Hepatocyte (in vitro differentiated cells): Measurements from ENCODE around the gene PRKCA. TPM values are rescaled to one million over a fixed set of nuclear protein-coding genes. Genes with fewer than 3 reads are reported as not detected.

Source experiments
- DNase-seq: peaks from one replicate; pipeline ENCODE4 v3.0.0-alpha.2; 2016; ENCODE audit warnings: low spot score
- H2AFZ ChIP-seq: fragments of 200-600 bp; sonication (generic); 2 replicates; pipeline ENCODE4 v1.6.0; 2016; ENCODE audit warnings: antibody characterized with exemption, mild to moderate bottlenecking
- H3K27ac ChIP-seq: fragments of 200-600 bp; sonication (generic); 2 replicates; pipeline ENCODE4 v1.5.1; 2016; ENCODE audit warnings: mild to moderate bottlenecking
- H3K27me3 ChIP-seq: fragments of 200-600 bp; sonication (generic); 2 replicates; pipeline ENCODE4 v1.6.1; 2016
- H3K36me3 ChIP-seq: fragments of 200-600 bp; sonication (generic); replicated peaks from 2 replicates; pipeline ENCODE4 v1.5.1; 2016; ENCODE audit warnings: low read depth; ENCODE audit not compliant: insufficient read depth
- H3K4me1 ChIP-seq: fragments of 200-600 bp; sonication (generic); 2 replicates; pipeline ENCODE4 v1.5.1; 2016; ENCODE audit warnings: mild to moderate bottlenecking, moderate library complexity; ENCODE audit not compliant: insufficient read depth
- H3K4me2 ChIP-seq: fragments of 200-600 bp; sonication (generic); 2 replicates; pipeline ENCODE4 v1.6.0; 2016
- H3K4me3 ChIP-seq: fragments of 200-600 bp; sonication (generic); 2 replicates; pipeline ENCODE4 v1.5.1; 2016; ENCODE audit warnings: mild to moderate bottlenecking
- H3K79me2 ChIP-seq: fragments of 200-600 bp; sonication (generic); 2 replicates; pipeline ENCODE4 v1.6.0; 2017; ENCODE audit warnings: mild to moderate bottlenecking
- H3K9me2 ChIP-seq: fragments of 200-600 bp; sonication (generic); replicated peaks from 2 replicates; pipeline ENCODE4 v1.6.0; 2017; ENCODE audit warnings: mild to moderate bottlenecking; ENCODE audit not compliant: insufficient read depth
- H3K9me3 ChIP-seq: fragments of 200-600 bp; sonication (generic); 2 replicates; pipeline ENCODE4 v1.5.1; 2016; ENCODE audit warnings: low read depth, mild to moderate bottlenecking
- H4K20me1 ChIP-seq: fragments of 200-600 bp; sonication (generic); 2 replicates; pipeline ENCODE4 v1.6.0; 2016; ENCODE audit warnings: mild to moderate bottlenecking; ENCODE audit not compliant: insufficient read depth, poor library complexity, severe bottlenecking
- CTCF ChIP-seq: fragments of 200-600 bp; sonication (generic); IDR thresholded peaks from 2 replicates; pipeline ENCODE4 v1.5.1; 2016; ENCODE audit warnings: antibody characterized with exemption, mild to moderate bottlenecking; ENCODE audit not compliant: poor library complexity
- EZH2 ChIP-seq: fragments of 200-600 bp; sonication (generic); IDR thresholded peaks from 2 replicates; pipeline ENCODE4 v1.6.1; 2016; ENCODE audit warnings: antibody characterized with exemption, mild to moderate bottlenecking, borderline replicate concordance
- EZH2phosphoT487 ChIP-seq: fragments of 200-600 bp; sonication (generic); IDR thresholded peaks from one replicate; pipeline ENCODE4 v1.6.1; 2018; ENCODE audit warnings: antibody characterized with exemption, mild to moderate bottlenecking, low read depth, moderate library complexity; ENCODE audit not compliant: unreplicated experiment, severe bottlenecking
- WGBS: methylation state at CpG from one replicate; pipeline ENCODE4 v1.1.6; 2016; ENCODE audit warnings: low lambda C conversion rate; ENCODE audit errors: missing lambda C conversion rate; 5-methylcytosine and 5-hydroxymethylcytosine counted together
- polyA plus RNA-seq: library from polyadenylated mRNA; unstranded; fragments of >200 nt; fragmentation: Nextera tagmentation; extraction: Ambion mirVana; gene quantifications from 2 replicates; pipeline ENCODE4 v1.2.1, GENCODE V29; 2016
- total RNA-seq: library from RNA; depleted of rRNA; stranded (reverse); fragments of >200 nt; gene quantifications from 2 replicates; pipeline ENCODE4 v1.2.3, GENCODE V29; 2014

Gene PRKCA
- total and polyA plus RNA-seq, 2 experiments from 2014 or later = 5.9 to 18.5 TPM

- Histone ChIP-seq H3K79me2 (peaks cover 44% of the 10 kb centered on the region), H3K4me3 (no peak overlapping the region), H3K36me3 (no peaks in the 10 kb centered on the region), H3K27me3 (no peaks in the 10 kb centered on the region), H3K9me3 (no peaks in the 10 kb centered on the region), H4K20me1 (no peaks in the 10 kb centered on the region), H2AFZ (no peak overlapping the region), H3K4me1 (peaks cover 5% of the 10 kb centered on the region), H3K27ac (no peak overlapping the region), H3K4me2 (no peak overlapping the region), H3K9me2 (no peaks in the 10 kb centered on the region)
- no peak for DNase-seq
- no peak for TF ChIP-seq CTCF
- no peak for TF ChIP-seq EZH2
- no peak for TF ChIP-seq EZH2phosphoT487
- 87% methylated on average over 6 of the region's 6 CpGs for WGBS
These were observed 109.1 kb downstream of the PRKCA start for GRCh38 chr17:66411520-66411919.

- peaks cover 45% of the 10 kb centered on the region for H3K79me2 ChIP-seq
- H3K27me3 ChIP-seq = no peaks in the 10 kb centered on the region
- no peaks in the 10 kb centered on the region for H4K20me1 ChIP-seq
- H3K4me3 ChIP-seq = no peak overlapping the region
- H3K9me2 ChIP-seq = no peaks in the 10 kb centered on the region
- H3K9me3 ChIP-seq = no peaks in the 10 kb centered on the region
- peaks cover 8% of the 10 kb centered on the region for H3K4me1 ChIP-seq
- no peak for TF ChIP-seq EZH2phosphoT487
- TF ChIP-seq EZH2 = no peak
- no peak for TF ChIP-seq CTCF
- no peak overlapping the region for H2AFZ ChIP-seq
- no peak overlapping the region for H3K27ac ChIP-seq
- H3K36me3 ChIP-seq = no peaks in the 10 kb centered on the region
- no peak overlapping the region for H3K4me2 ChIP-seq
- no peak for DNase-seq
- WGBS = 90% methylated on average over 8 of the region's 8 CpGs
These were observed 110.6 kb downstream of the PRKCA start for GRCh38 chr17:66412857-66413558.

- Histone ChIP-seq H3K79me2 (peaks cover 49% of the 10 kb centered on the region), H3K9me3 (no peaks in the 10 kb centered on the region), H4K20me1 (no peaks in the 10 kb centered on the region), H3K4me3 (no peak overlapping the region), H3K36me3 (no peaks in the 10 kb centered on the region), H2AFZ (no peak overlapping the region), H3K4me1 (peaks cover 8% of the 10 kb centered on the region), H3K27me3 (no peaks in the 10 kb centered on the region), H3K4me2 (no peak overlapping the region), H3K27ac (peak overlapping the region; percentile 56), H3K9me2 (no peaks in the 10 kb centered on the region)
- DNase-seq = no peak
- WGBS = 81% methylated on average over 13 of the region's 13 CpGs
- TF ChIP-seq EZH2phosphoT487 (no peak), CTCF (no peak), EZH2 (no peak)
These were observed 111.4 kb downstream of the PRKCA start for GRCh38 chr17:66413559-66414520.
